ENCODE results near the gene LSP1.
"Not testable (repeated sequence)": the region's sequence is repeated elsewhere in the genome, so short reads cannot be mapped to it uniquely, and the experiment has no call there.

Gene LSP1

DNA sequence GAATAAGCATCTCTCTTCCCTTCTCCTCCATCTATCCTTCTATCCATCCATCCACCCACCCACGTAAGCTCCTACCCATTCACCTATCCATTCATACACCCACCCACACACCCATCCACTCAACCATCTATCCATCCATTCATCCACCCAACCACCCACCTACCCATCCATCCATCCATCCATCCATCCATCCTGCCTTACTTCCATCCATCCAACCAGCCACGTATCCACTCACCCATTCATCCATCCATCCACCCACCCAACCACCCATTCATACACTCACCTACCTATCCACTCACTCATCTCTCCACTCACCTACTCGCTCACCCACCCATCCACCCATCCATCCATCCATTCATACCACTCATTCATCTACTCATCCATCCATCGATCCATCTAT lies 79.8 kb downstream of the LSP1 start:
- no peak for DNase-seq

DNA sequence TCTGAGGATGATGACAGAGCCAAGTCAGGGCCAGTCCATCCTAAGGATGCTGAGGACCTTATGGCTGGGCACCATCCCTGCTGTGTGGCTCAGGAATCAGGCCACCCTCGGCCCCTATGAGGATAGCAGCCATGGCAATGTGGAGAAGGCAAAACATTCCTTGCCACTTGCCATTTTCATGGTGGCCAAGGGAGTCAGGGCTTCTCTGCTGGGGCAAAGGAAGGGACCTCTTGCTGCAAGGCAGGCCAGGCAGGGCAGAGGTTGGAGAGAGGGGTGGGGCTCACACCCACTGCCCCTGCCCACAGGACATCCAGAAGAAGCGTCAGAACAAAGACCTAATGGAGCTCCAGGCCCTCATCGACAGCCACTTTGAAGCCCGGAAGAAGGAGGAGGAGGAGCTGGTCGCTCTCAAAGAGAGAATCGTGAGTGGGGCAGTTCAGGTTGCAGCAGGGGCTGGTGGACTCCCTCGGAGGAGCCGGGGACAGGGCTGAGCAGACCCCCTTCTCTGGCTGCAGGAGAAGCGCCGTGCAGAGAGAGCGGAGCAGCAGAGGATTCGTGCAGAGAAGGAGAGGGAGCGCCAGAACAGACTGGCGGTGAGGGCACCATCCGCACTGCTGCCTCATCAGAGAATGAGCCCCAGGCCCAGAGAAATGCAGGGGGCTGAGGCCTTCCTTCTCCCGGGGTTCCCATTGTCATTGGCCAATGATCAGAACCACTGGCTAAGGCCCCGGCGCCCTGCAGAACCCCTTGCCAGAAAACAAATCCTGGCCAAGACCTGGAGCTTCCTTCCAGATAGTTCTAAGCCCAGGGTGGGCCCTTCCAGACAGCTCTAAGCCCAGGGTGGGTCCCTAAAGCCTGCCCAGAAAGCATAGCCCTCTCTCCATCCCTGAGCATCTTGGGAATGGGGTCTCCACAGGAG lies 80.8 kb downstream of the LSP1 start:
- no peak for DNase-seq

DNA sequence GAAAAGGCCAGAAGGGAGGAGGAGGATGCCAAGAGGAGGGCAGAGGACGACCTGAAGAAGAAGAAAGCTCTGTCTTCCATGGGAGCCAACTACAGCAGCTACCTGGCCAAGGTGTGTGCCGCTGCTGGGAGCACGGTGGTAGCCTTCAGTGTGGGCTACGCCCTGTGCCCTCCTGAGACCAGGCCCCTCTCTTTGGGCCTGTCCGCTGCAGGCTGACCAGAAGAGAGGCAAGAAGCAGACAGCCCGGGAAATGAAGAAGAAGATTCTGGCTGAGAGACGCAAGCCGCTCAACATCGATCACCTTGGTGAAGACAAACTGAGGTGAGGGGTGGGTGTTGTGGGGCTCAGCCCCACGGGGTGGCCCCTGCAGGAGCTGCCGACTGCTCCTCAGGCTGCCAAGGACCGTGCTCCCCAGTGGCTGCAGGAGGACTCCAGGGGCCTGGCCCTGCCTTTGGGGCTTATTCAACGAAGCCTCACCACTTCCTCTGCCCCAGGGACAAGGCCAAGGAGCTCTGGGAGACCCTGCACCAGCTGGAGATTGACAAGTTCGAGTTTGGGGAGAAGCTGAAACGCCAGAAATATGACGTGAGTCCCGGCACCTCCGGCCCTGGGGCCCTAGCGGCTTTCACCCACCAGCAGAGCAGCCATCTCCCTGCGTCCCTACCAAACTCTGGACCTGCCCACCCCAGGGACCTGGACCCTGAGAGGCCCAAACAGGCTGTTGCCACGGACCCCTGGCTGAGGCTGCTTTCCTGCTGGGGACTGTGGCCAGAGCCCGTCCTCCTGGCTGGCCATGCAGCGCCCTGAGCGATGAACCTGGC lies 81.7 kb downstream of the LSP1 start:
- no peak for DNase-seq

- DNase-seq, result no peak
Observed at GRCh38 chr11:1935156-1936071, 82.5 kb downstream of the LSP1 start.

DNA sequence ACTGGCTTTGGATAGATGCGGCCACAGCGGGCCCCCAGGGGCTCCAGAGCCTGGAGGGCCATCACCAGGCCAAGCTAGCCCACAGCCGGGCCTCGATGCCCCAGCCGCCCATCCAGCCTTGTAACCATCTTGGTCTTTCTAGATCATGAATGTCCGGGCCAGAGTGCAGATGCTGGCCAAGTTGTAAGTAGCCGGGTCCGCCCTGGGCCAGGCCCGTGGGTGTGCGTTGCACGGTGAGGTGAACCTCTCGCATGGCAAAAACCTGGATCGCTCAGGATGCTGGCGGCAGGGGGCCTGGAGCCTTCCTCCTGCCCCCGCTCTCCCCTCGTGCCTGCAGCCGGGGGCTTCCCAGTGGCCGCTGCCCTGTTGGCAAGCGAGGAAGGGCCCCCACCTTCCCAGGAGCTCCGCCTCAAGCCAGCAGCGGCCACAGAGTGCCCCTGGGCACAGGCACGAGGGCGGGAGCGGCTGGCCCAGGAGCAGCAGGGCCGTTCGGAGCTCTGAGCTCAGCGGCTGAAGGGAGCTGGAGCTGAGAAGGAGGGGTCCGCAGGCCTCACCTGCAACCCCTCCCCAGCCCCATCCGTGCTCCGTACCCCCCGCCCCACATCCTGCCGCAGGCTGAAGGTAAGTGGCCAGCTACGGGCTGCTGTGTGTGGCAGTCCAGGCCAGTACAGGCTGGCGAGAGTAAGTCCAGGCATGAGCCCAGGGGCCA lies 83.3 kb downstream of the LSP1 start:
- DNase-seq, result no peak

DNA sequence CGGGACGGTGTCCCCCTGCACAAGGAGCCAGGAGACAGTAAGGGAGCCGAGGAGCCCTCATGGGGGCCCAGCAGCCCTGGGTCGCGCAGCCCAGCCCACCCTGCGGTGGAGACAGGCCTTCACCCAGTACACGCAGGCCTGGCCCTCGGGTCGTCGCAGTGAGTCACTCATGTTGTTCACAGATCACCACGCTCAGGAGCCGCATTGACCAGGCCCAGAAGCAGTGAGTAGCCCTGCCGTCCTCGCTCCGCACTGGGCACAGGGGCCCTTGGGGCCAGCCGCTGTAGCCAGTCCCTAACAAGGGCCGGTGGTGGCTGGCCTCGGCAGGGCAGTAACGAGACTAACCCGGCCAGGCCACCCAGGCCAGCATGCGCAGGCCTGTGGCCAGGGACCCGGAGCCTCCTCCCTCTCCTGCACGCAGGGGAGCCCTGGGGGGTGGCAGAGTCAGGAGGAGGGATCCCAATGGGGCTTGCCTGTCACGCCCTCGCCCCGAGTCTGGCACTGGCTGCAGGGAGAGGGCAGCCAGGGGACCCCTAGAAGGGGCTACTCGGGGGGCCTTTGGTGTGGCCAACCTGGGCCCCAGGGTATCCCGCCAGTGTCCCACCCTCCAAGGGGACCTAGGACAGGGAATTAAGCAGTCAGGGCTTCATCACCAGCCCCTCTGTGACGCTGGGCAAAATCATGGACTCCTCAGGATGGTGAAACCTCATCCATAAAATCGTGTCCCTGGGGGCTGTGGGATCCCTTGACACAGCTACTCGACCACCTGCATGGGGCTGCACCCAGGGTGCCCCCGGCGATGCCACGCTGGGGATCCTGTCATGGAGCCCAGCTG lies 84.1 kb downstream of the LSP1 start:
- no peak for DNase-seq

DNA sequence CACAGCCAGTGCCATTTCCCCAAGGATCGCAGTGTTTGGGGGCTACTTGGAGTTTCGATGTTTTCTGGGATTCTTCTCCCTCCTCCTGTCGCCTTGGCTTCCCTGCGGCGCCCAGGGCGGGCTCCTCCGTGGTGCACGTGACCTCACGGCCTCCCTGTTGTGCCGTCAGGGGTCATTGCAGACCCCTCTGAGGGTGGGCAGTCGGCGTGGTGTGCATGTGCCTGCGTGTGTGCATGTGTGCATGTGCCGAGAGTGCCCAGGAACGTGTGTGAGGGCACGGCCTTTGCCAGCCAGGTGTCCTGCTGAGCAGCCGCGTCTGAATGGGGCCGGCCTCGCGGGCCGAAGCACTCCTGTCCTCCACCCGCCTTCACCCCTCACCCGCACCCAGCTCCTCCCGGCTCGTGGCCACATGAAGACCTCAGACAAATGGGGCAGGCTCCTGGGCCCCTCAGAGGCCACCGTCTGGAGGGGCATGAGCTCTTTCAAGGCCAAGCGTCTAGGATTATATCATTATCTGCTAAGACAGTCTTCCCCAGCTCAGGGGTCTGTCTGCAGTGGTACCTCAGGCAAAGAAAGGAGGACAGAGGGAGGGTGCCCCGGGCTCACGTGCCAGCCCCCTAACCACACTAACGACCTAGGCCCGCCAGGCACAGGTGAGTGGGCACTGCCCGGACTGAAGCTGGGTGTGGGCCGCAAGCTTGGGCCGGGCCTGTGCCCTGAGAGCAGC lies 84.9 kb downstream of the LSP1 start:
- no peak for DNase-seq

DNA sequence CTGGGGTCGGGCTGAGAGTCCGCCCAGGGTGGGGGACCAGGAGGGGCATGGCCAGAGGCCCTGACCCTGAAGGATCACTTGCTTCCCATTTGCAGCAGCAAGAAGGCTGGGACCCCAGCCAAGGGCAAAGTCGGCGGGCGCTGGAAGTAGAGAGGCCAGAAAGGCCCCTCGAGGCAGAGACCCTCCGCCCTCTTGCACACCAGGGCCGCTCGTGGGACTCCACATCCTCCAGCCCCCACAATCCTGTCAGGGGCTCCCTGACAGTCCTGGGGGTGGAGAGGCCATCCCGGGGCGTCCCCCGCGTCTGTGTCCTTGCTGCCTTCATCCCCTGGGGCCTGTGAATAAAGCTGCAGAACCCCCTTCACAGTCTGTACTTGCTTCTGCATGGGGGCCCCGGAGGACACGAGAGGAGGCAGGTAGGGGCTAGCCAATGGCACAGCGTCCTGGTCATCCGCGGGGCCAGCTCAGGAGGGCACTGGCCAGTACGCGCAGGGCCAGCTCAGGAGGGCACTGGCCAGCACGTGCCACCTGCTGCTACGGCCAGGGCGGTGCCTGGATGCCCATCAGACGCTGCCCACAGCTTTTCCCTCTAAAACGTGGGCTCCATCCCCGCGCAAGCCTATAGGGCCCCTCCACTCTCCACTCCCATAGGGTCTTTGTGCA lies 85.6 kb downstream of the LSP1 start:
- DNase-seq, result no peak

- no peak for DNase-seq
Observed at GRCh38 chr11:1939006-1939625, 86.2 kb downstream of the LSP1 start.

- not testable (repeated sequence) for DNase-seq
Observed at GRCh38 chr11:1939788-1940187, 86.9 kb downstream of the LSP1 start.

Data from CD4-positive, alpha-beta T cell treated with Interferon gamma for 1 hour (primary cell).